Lung (tissue), 12 donors: ENCODE measurements around the gene YAF2. TPM values are rescaled to one million over a fixed set of nuclear protein-coding genes. Genes with fewer than 3 reads are reported as not detected.

ENCODE experiments used
- ATAC-seq: fragments of 200-7000 bp; cut with Tn5 transposase; one replicate; pipeline ENCODE4 v1.9.1; 2020; ENCODE audit warnings: moderate number of reproducible peaks; ENCODE audit not compliant: insufficient read depth, low FRiP score
- DNase-seq, 3 donors: peaks; one replicate each; pipeline ENCODE4 v3.0.0-alpha.2; 2013 to 2017
- H3K27ac ChIP-seq, 2 donors: one replicate each; pipeline ENCODE4 v1.5.1; 2013; ENCODE audit warnings: mild to moderate bottlenecking in 2 of 2, moderate library complexity in 2 of 2, control low read depth in 1 of 2, inconsistent platforms in 1 of 2, low read depth in 1 of 2, low read length in 1 of 2
- H3K27me3 ChIP-seq, 3 donors: one replicate each; pipeline ENCODE4 v1.5.1; 2013; ENCODE audit warnings: low read length in 2 of 3; ENCODE audit not compliant: control insufficient read depth in 3 of 3, insufficient read depth in 3 of 3
- H3K36me3 ChIP-seq, 4 donors: one replicate each; pipeline ENCODE4 v1.5.1; 2013; ENCODE audit warnings: low read length in 4 of 4, mild to moderate bottlenecking in 1 of 4, moderate library complexity in 1 of 4; ENCODE audit not compliant: control insufficient read depth in 4 of 4, insufficient read depth in 4 of 4
- H3K4me1 ChIP-seq, 5 donors: one replicate each; pipeline ENCODE4 v1.5.1; 2013; ENCODE audit warnings: low read length in 5 of 5, mild to moderate bottlenecking in 2 of 5, moderate library complexity in 1 of 5; ENCODE audit not compliant: control insufficient read depth in 5 of 5, insufficient read depth in 5 of 5
- H3K4me3 ChIP-seq: one replicate; pipeline ENCODE4 v1.5.1; 2013; ENCODE audit warnings: mild to moderate bottlenecking, control low read depth, moderate library complexity
- H3K9ac ChIP-seq, 2 donors: one replicate each; pipeline ENCODE4 v1.5.1; 2013; ENCODE audit warnings: low read length in 2 of 2, control low read depth in 1 of 2; ENCODE audit not compliant: insufficient read depth in 1 of 2
- H3K9me3 ChIP-seq, 4 donors: one replicate each; pipeline ENCODE4 v1.5.1; 2013; ENCODE audit warnings: low read length in 3 of 4, mild to moderate bottlenecking in 1 of 4, moderate library complexity in 1 of 4; ENCODE audit not compliant: control insufficient read depth in 4 of 4, insufficient read depth in 3 of 4
- WGBS, 2 donors: extraction: QIAGEN DNeasy Blood & Tissue Kit; methylation state at CpG; one replicate each; pipeline ENCODE4 v1.1.7; 2013; 5-methylcytosine and 5-hydroxymethylcytosine counted together
- polyA plus RNA-seq, 2 donors: library from polyadenylated mRNA; stranded (reverse); fragments of 200-250 nt; gene quantifications; one replicate each; pipeline ENCODE4 v1.2.1, GENCODE V29; 2013
- total RNA-seq, 2 donors: library from RNA; depleted of rRNA in 1 of 2; stranded (reverse); fragments of >200 nt in 1 of 2; gene quantifications; one replicate each; pipeline ENCODE4 v1.2.1, GENCODE V29; 2014 to 2021
- TF ChIP-seq, protein P1 (sequence below): IDR thresholded peaks from 2 replicates; pipeline ENCODE4 v1.5.1; 2012; ENCODE audit warnings: mild to moderate bottlenecking; ENCODE audit errors: control extremely low read depth, extremely low read depth
- donor health status: control.
- donor health status: control.
- donor health status: Bipolar disorder and iron deficiency.
- donor health status: healthy.
- donor health status: DM: yes; HTN: yes; CAD: no.

YAF2 gene
- total and polyA plus RNA-seq, 4 donors, result 9.4 to 27.9 (median 19.0) TPM

DNA sequence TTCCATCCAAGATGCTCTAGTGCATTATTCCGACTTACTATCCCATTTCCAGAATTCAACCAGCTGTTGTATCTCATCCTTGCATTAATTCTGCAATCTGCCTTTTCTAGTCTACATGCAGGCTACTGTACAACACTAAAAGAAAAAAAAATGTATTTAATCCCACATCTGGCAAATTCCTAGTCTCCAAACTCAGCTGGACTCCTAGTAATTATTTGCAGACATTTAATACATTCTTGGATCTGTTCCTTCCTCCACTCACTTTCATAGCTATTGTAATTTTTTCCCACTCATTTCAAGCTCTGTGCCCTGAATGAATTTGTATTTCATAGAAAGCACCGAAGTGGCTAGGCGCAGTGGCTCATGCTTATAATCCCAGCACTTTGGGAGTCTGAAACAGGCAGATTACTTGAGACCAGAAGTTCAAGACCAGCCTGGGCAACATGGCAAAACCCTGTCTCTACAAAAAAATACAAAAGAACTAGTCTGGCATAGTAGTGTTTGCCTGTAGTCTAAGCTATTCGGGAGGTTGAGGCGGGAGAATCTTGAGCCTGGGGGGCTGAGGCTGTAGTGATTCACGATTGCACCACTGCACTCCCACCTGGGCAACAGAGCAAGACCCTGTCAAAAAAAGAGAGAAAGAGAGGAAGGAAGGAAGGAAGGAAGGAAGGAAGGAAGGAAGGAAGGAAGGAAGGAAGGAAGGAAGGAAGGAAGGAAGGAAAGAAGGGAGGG, 39.5 kb upstream of the YAF2 start:
- H3K27me3 ChIP-seq, result no peaks in the 10 kb centered on the region
- H3K4me1 ChIP-seq, result peaks cover 0 to 5% (median 0%) of the 10 kb centered on the region in 5 donors
- no peaks in the 10 kb centered on the region for H3K36me3 ChIP-seq
- TF ChIP-seq, protein P1, sequence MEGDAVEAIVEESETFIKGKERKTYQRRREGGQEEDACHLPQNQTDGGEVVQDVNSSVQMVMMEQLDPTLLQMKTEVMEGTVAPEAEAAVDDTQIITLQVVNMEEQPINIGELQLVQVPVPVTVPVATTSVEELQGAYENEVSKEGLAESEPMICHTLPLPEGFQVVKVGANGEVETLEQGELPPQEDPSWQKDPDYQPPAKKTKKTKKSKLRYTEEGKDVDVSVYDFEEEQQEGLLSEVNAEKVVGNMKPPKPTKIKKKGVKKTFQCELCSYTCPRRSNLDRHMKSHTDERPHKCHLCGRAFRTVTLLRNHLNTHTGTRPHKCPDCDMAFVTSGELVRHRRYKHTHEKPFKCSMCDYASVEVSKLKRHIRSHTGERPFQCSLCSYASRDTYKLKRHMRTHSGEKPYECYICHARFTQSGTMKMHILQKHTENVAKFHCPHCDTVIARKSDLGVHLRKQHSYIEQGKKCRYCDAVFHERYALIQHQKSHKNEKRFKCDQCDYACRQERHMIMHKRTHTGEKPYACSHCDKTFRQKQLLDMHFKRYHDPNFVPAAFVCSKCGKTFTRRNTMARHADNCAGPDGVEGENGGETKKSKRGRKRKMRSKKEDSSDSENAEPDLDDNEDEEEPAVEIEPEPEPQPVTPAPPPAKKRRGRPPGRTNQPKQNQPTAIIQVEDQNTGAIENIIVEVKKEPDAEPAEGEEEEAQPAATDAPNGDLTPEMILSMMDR, result no peak
- H3K9ac ChIP-seq, result no peak overlapping the region
- H3K27ac ChIP-seq, result no peak overlapping the region
- ATAC-seq (no peak), DNase-seq (peak in 2 of 3 donors; percentile 19 to 50)
- no peak overlapping the region for H3K4me3 ChIP-seq
- 86 to 94% methylated on average over 6 of the region's 6 CpGs for WGBS, 2 donors
- H3K9me3 ChIP-seq, result peaks cover 0 to 2% (median 0%) of the 10 kb centered on the region in 4 donors

DNA sequence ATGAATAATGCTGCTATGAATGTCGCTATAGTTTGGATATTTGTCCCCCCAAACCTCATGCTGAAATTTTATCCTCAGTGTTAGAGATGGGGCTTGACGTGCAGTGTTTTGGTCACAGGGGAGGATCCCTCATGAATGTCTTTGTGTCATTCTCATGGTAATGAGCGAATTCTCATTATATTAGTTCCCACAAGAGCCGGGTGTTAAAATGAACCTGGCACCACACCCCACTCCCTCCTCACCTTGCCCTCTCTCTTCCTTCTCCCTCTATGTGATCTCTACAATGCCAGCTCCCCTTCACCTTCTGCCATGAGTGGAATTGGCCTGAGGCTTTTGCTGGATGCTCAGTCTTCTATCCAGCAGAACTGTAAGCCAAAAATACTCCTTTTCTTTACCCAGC, 37.5 kb upstream of the YAF2 start:
- Histone ChIP-seq H3K27ac (no peak overlapping the region), H3K9me3 (peaks cover 0 to 2% (median 0%) of the 10 kb centered on the region in 4 donors), H3K4me3 (no peak overlapping the region), H3K36me3 (no peaks in the 10 kb centered on the region), H3K4me1 (no peaks in the 10 kb centered on the region), H3K9ac (no peak overlapping the region), H3K27me3 (no peaks in the 10 kb centered on the region)
- no peak for ATAC-seq
- 97% methylated on average over 4 of the region's 4 CpGs for WGBS, 2 donors
- no peak for DNase-seq
- TF ChIP-seq, protein P1, result no peak

DNA sequence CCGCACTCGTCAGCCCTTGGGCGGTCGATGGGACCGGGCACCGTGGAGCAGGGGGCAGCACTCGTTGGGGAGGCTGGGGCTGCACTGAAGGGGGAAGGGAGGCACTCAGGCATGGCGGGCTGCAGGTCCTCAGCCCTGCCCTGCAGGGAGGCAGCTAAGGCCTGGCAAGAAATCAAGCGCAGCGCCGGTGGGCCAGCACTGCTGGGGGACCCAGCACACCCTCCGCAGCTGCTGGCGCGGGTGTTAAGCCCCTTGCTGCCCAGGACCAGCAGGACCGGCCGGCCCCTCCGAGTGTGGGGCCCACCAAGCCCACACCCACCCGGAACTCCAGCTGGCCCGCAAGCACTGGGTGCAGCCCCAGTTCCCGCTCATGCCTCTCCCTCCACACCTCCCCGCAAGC, 35.7 kb upstream of the YAF2 start:
- no peak for DNase-seq
- ATAC-seq, result no peak

More for the DNA sequence above, 35.7 kb upstream of the YAF2 start:
- Histone ChIP-seq H3K9me3 (peaks cover 0 to 2% (median 0%) of the 10 kb centered on the region in 4 donors), H3K4me1 (no peaks in the 10 kb centered on the region), H3K36me3 (no peaks in the 10 kb centered on the region), H3K27ac (no peak overlapping the region), H3K4me3 (no peak overlapping the region), H3K27me3 (no peaks in the 10 kb centered on the region), H3K9ac (no peak overlapping the region)
- TF ChIP-seq, protein P1, result no peak
- 98 to 100% methylated on average over 12 to 21 of the region's 21 CpGs for WGBS, 2 donors
